ENCODE measurements around the gene RGS3. TPM values are rescaled to one million over a fixed set of nuclear protein-coding genes. Genes with fewer than 3 reads are reported as not detected.
"Not testable (repeated sequence)": the region's sequence is repeated elsewhere in the genome, so short reads cannot be mapped to it uniquely, and the experiment has no call there.

The RGS3 gene
- polyA plus RNA-seq, 6 donors from 2014 or later = 3.8 to 13.8 (median 5.8) TPM

- no peak for ATAC-seq (ENCODE audit: low read depth in 2 of 2)
- Mint-ChIP-seq H3K4me3 (no peak overlapping the region), H3K36me3 (no peaks in the 10 kb centered on the region), H3K27me3 (no peaks in the 10 kb centered on the region), H3K4me1 (peaks cover 5 to 10% (median 7%) of the 10 kb centered on the region in 3 donors), H3K27ac (peak overlapping the region in 1 of 6 donors; percentile 17), H3K9me3 (no peaks in the 10 kb centered on the region)
- no peak for DNase-seq
Observed at GRCh38 chr9:113548221-113549041, 84.9 kb downstream of the RGS3 start.

DNA sequence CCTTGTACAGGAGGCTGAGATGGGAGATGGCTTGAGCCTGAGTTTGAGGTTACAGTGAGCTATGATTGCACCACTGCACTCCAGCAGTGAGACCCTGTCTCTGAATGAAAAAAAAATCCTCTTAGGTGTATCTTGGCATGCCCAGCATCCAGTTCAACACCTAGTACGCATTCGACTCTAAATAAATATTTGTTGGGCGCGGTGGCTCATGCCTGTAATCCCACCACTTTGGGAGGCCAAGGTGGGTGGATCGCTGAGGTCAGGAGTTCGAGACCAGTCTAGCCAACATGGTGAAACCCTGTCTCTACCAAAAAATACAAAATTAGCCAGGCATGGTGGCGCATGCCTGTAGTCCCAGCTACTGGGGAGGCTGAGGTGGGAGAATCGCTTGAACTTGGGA, 86.4 kb downstream of the RGS3 start:
- H3K27ac Mint-ChIP-seq; H3K4me3 Mint-ChIP-seq; H3K36me3 Mint-ChIP-seq; H3K27me3 Mint-ChIP-seq; ATAC-seq (ENCODE audit: low read depth in 2 of 2); DNase-seq; H3K9me3 Mint-ChIP-seq: not testable (repeated sequence)
- H3K4me1 Mint-ChIP-seq = peaks cover 5 to 10% (median 7%) of the 10 kb centered on the region in 3 donors

- Mint-ChIP-seq H3K27me3 (no peaks in the 10 kb centered on the region), H3K4me3 (no peak overlapping the region), H3K9me3 (no peaks in the 10 kb centered on the region), H3K36me3 (no peaks in the 10 kb centered on the region), H3K27ac (no peak overlapping the region), H3K4me1 (no peaks in the 10 kb centered on the region)
- DNase-seq = no peak
- no peak for ATAC-seq (ENCODE audit: low read depth in 2 of 2)
Observed at GRCh38 chr9:113556877-113557593, 93.5 kb downstream of the RGS3 start.

DNA sequence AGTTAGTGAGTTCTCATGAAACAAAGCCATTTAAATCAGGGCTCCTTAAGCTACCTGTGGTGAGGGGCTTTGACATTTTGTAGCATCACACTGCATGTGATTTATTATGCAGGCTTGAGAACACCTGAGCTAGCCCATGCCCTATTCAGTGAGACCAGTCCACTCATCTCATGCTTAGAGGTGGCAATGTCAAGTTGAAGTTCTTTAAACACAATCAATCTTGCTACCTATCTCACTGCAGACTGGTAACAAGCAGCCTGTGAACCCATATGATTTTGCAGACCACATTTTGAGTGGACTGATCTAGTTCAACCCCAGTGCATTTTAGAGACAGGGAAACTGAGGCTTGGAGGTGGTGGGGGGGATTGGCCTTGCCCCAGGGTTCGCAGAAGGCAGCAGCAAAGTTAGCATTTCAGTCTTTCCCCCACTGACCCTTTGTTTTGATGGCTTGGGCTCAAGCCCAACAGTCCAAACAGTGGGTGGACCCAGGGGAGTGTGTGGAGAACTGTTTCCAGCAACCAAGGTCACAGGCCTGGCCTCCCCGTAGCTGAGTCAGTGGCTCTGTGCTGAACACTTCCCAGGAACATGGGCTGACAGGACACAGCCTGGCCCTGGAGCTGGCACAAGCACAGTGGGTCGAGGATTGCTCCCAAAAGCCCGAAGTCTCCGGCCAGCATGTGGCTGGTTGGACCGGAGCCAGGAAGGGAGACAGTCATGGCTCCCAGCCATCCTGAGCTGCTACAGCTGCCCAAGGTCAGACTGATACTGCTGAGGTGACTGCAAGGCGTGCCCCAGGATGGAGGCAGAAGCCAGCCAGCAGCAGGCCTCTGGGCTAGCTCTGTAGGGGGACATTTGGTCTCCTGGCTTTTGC, 95.3 kb downstream of the RGS3 start:
- Mint-ChIP-seq H3K9me3 (no peaks in the 10 kb centered on the region), H3K4me1 (peaks cover 0 to 3% (median 0%) of the 10 kb centered on the region in 3 donors), H3K27me3 (peaks cover 0 to 6% (median 0%) of the 10 kb centered on the region in 3 donors), H3K27ac (no peak overlapping the region), H3K4me3 (peak overlapping the region in 1 of 8 donors; percentile 66), H3K36me3 (no peaks in the 10 kb centered on the region)
- ATAC-seq (ENCODE audit: low read depth in 2 of 2) (no peak), DNase-seq (no peak)

- no peak for DNase-seq
- H3K27ac Mint-ChIP-seq = peak overlapping the region in 1 of 6 donors; percentile 62
- H3K4me1 Mint-ChIP-seq = peaks cover under 1 to 6% (median 6%) of the 10 kb centered on the region in 3 donors
- no peak for ATAC-seq (ENCODE audit: low read depth in 2 of 2)
- H3K36me3 Mint-ChIP-seq = no peaks in the 10 kb centered on the region
- no peak overlapping the region for H3K4me3 Mint-ChIP-seq
- H3K27me3 Mint-ChIP-seq = peaks cover 2 to 13% (median 4%) of the 10 kb centered on the region in 3 donors
- no peaks in the 10 kb centered on the region for H3K9me3 Mint-ChIP-seq
Observed at GRCh38 chr9:113559834-113560800, 96.6 kb downstream of the RGS3 start.

GRCh38 chr9:113562653-113563381, 99.3 kb downstream of the RGS3 start:
- ATAC-seq (ENCODE audit: low read depth in 2 of 2) = no peak
- H3K9me3 Mint-ChIP-seq = no peaks in the 10 kb centered on the region
- H3K4me3 Mint-ChIP-seq = no peak overlapping the region
- H3K27me3 Mint-ChIP-seq = peaks cover 8 to 24% (median 20%) of the 10 kb centered on the region in 3 donors
- H3K4me1 Mint-ChIP-seq = peaks cover 7 to 18% (median 15%) of the 10 kb centered on the region in 3 donors
- peak overlapping the region in 1 of 6 donors; percentile 90 for H3K27ac Mint-ChIP-seq
- no peaks in the 10 kb centered on the region for H3K36me3 Mint-ChIP-seq
- no peak for DNase-seq

GRCh38 chr9:113563826-113564497, 100.4 kb downstream of the RGS3 start:
- ATAC-seq (ENCODE audit: low read depth in 2 of 2) (no peak), DNase-seq (no peak)
- Mint-ChIP-seq H3K9me3 (no peaks in the 10 kb centered on the region), H3K27me3 (peaks cover 8 to 24% (median 20%) of the 10 kb centered on the region in 3 donors), H3K27ac (peak overlapping the region in 1 of 6 donors; percentile 68), H3K4me3 (no peak overlapping the region), H3K36me3 (no peaks in the 10 kb centered on the region), H3K4me1 (peaks cover 7 to 18% (median 15%) of the 10 kb centered on the region in 3 donors)

DNA sequence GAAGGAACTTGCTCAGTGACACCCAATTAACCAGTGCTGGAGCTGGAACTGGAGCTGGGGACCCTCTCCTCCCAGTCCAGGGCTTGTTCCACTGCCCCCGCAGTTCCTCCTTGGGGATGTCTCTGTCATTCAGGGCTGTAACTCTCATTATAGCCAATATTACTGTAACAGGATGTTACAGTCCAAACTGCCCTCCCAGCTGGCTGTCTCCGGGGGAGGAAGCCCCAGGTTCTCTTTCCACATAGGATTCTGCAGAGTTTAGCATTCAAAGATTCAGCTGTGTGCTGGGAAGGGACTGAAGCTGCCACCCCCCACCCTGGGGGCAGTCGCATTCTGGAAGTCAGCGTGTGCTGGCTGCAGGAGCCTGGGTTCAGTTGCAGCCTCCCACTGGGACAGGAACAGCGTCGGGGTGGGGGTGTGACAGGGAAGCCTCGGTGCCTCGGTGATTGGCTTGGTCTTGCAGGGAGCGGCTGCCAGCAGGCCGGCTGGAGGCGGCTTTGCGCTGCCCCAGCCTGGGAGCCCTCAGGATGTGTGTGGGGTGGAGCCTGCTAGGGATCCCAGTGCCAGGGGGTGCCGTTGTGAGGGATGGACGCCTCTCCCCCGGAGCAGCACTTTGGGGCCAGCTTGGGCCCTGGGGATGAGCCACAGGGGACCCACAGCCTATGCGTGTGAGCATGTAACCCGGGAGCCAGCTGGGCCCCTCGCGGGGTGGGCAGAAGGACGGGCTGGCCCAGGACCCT, 101.1 kb downstream of the RGS3 start:
- Mint-ChIP-seq H3K4me3 (peak overlapping the region in 4 of 8 donors; percentile 26 to 79 (median 51)), H3K27me3 (peaks cover 8 to 24% (median 20%) of the 10 kb centered on the region in 3 donors), H3K27ac (no peak overlapping the region), H3K9me3 (no peaks in the 10 kb centered on the region), H3K4me1 (peaks cover 7 to 18% (median 15%) of the 10 kb centered on the region in 3 donors), H3K36me3 (no peaks in the 10 kb centered on the region)
- ATAC-seq (ENCODE audit: low read depth in 2 of 2) (no peak), DNase-seq (no peak)

DNA sequence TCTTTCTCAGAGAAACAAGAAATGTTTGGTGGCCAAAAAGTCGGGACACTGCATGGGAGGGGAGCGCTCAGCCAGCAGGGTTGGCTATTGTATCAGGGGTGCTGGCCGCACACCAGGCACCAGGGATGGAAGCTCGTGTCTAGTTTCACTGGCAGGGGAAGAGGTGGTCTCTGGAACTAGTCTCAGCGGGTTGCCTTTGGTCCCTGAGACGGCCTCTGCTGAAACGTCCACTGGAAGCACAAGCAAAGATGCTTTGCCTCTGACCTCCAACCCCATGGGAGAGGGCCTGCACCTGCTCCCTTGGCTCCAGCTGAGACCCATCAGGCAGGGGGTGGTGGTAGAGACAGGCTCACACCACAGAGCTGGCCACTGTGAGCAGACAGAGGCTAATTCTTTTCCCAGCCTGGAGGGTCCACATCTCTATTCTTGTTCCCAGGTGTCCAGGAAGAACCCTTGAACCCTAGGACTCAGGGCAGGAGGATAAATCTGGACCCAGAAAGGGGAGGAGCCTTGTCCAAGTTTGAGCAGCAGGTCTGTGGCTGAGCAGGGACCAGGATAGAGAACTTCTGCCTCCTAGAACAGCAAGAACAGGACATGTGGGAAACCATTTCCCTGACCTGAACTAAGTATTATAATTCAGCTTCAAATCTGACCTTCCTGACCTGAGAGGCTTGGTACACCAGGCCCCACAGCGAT, 102.6 kb downstream of the RGS3 start:
- Mint-ChIP-seq H3K9me3 (no peaks in the 10 kb centered on the region), H3K4me3 (no peak overlapping the region), H3K36me3 (no peaks in the 10 kb centered on the region), H3K4me1 (peaks cover 7 to 20% (median 18%) of the 10 kb centered on the region in 3 donors), H3K27ac (peak overlapping the region in 1 of 6 donors; percentile 60), H3K27me3 (peaks cover 8 to 28% (median 20%) of the 10 kb centered on the region in 3 donors)
- no peak for ATAC-seq (ENCODE audit: low read depth in 2 of 2)
- DNase-seq = no peak

DNA sequence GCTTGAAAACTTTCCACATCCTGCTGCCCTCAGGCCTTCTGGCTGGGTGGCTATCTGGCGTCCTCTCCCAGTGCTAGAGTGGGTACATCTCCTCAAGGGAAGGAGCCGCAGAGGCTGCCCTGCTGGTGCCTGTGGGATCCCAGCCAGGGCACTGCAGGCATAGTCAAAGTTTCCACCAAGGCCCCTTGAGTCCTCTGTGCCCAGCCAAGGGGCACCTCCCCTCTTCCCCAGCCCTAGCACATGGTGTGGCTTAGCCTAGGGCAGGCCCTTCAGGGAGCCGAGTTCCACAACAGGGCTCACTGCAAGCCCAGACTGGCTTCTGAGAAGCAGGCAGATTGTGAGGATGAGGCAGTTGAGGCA, 103.2 kb downstream of the RGS3 start:
- H3K27me3 Mint-ChIP-seq = peaks cover 8 to 28% (median 20%) of the 10 kb centered on the region in 3 donors
- H3K27ac Mint-ChIP-seq = no peak overlapping the region
- DNase-seq (no peak), ATAC-seq (ENCODE audit: low read depth in 2 of 2) (no peak)
- H3K9me3 Mint-ChIP-seq = no peaks in the 10 kb centered on the region
- peaks cover 7 to 20% (median 18%) of the 10 kb centered on the region in 3 donors for H3K4me1 Mint-ChIP-seq
- no peaks in the 10 kb centered on the region for H3K36me3 Mint-ChIP-seq
- no peak overlapping the region for H3K4me3 Mint-ChIP-seq
